OCI-LY7 (cell line): ENCODE measurements around the gene OPCML. TPM values are rescaled to one million over a fixed set of nuclear protein-coding genes. Genes with fewer than 3 reads are reported as not detected.

Source experiments
- BruUV-seq: library from RNA; stranded (reverse); fragments of 400-500 nt; replicated peaks from 2 replicates; lab custom pipeline; 2021; lab: Mats Ljungman, UMichigan
- CTCF ChIA-PET: fragments of 300-600 bp; sonication (Branson Sonifier 250); formaldehyde crosslinking; loops from one replicate; lab custom pipeline; 2022; ENCODE audit warnings: antibody characterized with exemption; ENCODE audit not compliant: unreplicated experiment; lab: Charles Lee
- POLR2A ChIA-PET: fragments of 300-600 bp; sonication (Branson Sonifier 250); formaldehyde crosslinking; loops from one replicate; lab custom pipeline; 2022; ENCODE audit warnings: antibody characterized with exemption; lab: Charles Lee
- DNase-seq: peaks from one replicate; pipeline ENCODE4 v3.0.0-alpha.2; 2015; ENCODE audit warnings: low spot score
- H2AFZ ChIP-seq: fragments of 200-600 bp; sonication (generic), shearing (Covaris generic); 2 replicates; pipeline ENCODE4 v1.6.1; 2014; ENCODE audit warnings: mild to moderate bottlenecking, antibody characterized with exemption, low read length, moderate library complexity
- H3K27ac ChIP-seq: fragments of 200-600 bp; sonication (generic); 2 replicates; pipeline ENCODE4 v1.5.1; 2014; ENCODE audit warnings: mixed run types, low read depth, mild to moderate bottlenecking, moderate library complexity, low read length, inconsistent platforms; ENCODE audit not compliant: poor library complexity, severe bottlenecking
- H3K36me3 ChIP-seq: fragments of 200-600 bp; sonication (generic); 2 replicates; pipeline ENCODE4 v1.6.1; 2014; ENCODE audit warnings: mild to moderate bottlenecking, antibody characterized with exemption, low read length, moderate library complexity, mixed read lengths; ENCODE audit not compliant: insufficient read depth
- H3K4me1 ChIP-seq: fragments of 200-600 bp; sonication (generic); 2 replicates; pipeline ENCODE4 v1.5.1; 2014; ENCODE audit warnings: mild to moderate bottlenecking, low read length; ENCODE audit not compliant: insufficient read depth, poor library complexity, severe bottlenecking
- H3K4me2 ChIP-seq: fragments of 200-600 bp; sonication (generic); 2 replicates; pipeline ENCODE4 v1.6.1; 2014; ENCODE audit warnings: mild to moderate bottlenecking, low read length
- H3K4me3 ChIP-seq: fragments of 200-600 bp; sonication (generic); 2 replicates; pipeline ENCODE4 v1.5.1; 2014; ENCODE audit warnings: mild to moderate bottlenecking, low read depth, low read length; ENCODE audit not compliant: poor library complexity, severe bottlenecking
- H3K79me2 ChIP-seq: fragments of 200-600 bp; sonication (generic); 2 replicates; pipeline ENCODE4 v1.6.1; 2016; ENCODE audit warnings: low read depth, mild to moderate bottlenecking, low read length, moderate library complexity, mixed read lengths; ENCODE audit not compliant: insufficient read depth
- H3K9me2 ChIP-seq: fragments of 200-600 bp; sonication (generic); 2 replicates; pipeline ENCODE4 v1.6.1; 2016; ENCODE audit warnings: mild to moderate bottlenecking, low read length, mixed read lengths; ENCODE audit not compliant: insufficient read depth
- H3K9me3 ChIP-seq: fragments of 200-600 bp; sonication (generic); 2 replicates; pipeline ENCODE4 v1.6.1; 2014; ENCODE audit warnings: mild to moderate bottlenecking, mixed run types, low read length, mixed read lengths
- H4K20me1 ChIP-seq: fragments of 200-600 bp; sonication (generic); 2 replicates; pipeline ENCODE4 v1.6.1; 2014; ENCODE audit warnings: mild to moderate bottlenecking, antibody characterized with exemption, low read length, moderate library complexity, mixed read lengths; ENCODE audit not compliant: insufficient read depth
- CTCF ChIP-seq: fragments of 200-600 bp; sonication (generic); conservative IDR thresholded peaks from 2 replicates; pipeline ENCODE4 v1.5.1; 2014; ENCODE audit warnings: mild to moderate bottlenecking, antibody characterized with exemption, low read length, moderate library complexity, mixed read lengths
- EZH2phosphoT487 ChIP-seq: fragments of 200-600 bp; sonication (generic); IDR thresholded peaks from 2 replicates; pipeline ENCODE4 v1.6.1; 2018; ENCODE audit warnings: low read depth, borderline replicate concordance, mild to moderate bottlenecking, mixed run types, antibody characterized with exemption, low read length, moderate library complexity, mixed read lengths
- intact Hi-C: fragments of 100-400 bp; cut with micrococcal nuclease; formaldehyde crosslinking; loops from one replicate; pipeline ENCODE4 v1.10.0; 2022; ENCODE audit not compliant: unreplicated experiment
- total RNA-seq, 2 experiments: library from RNA; depleted of rRNA in 1 of 2; stranded (reverse); fragments of >200 nt in 1 of 2; shearing (Covaris generic) in 1 of 2; gene quantifications; 2 replicates each; pipeline ENCODE4 v1.2.3, GENCODE V29; 2014 to 2022

Gene OPCML
- total RNA-seq, 2 experiments from 2014 or later, result not detected

- Histone ChIP-seq H3K79me2 (no peaks in the 10 kb centered on the region), H2AFZ (no peak overlapping the region), H3K4me3 (no peak overlapping the region), H3K9me3 (no peaks in the 10 kb centered on the region), H3K27ac (no peak overlapping the region), H3K4me1 (no peaks in the 10 kb centered on the region), H3K36me3 (no peaks in the 10 kb centered on the region), H3K4me2 (no peak overlapping the region), H4K20me1 (no peaks in the 10 kb centered on the region), H3K9me2 (no peaks in the 10 kb centered on the region)
- DNase-seq, result no peak
- TF ChIP-seq CTCF (no peak), EZH2phosphoT487 (no peak)
- intact Hi-C loops, result no loop called here
- POLR2A ChIA-PET, result interaction anchor here (0.6 kb wide), 4 partner anchors 66 to 1755 kb away, joined by 3 to 4 read pairs (median 4); no protein-coding TSS in a partner anchor
- BruUV-seq, result no TSS peak
- CTCF ChIA-PET, result no interaction called here
Measured at GRCh38 chr11:132655187-132655855, 877.0 kb downstream of the OPCML start.

GRCh38 chr11:132653237-132653636 is 879.1 kb downstream of the OPCML start:
- CTCF ChIA-PET, result no interaction called here
- Histone ChIP-seq H3K9me2 (no peaks in the 10 kb centered on the region), H2AFZ (no peak overlapping the region), H3K36me3 (no peaks in the 10 kb centered on the region), H3K27ac (no peak overlapping the region), H3K4me1 (no peaks in the 10 kb centered on the region), H3K79me2 (no peaks in the 10 kb centered on the region), H4K20me1 (no peaks in the 10 kb centered on the region), H3K9me3 (no peaks in the 10 kb centered on the region), H3K4me3 (no peak overlapping the region), H3K4me2 (no peak overlapping the region)
- DNase-seq, result no peak
- intact Hi-C loops, result no loop called here
- no TSS peak for BruUV-seq
- TF ChIP-seq EZH2phosphoT487 (no peak), CTCF (no peak)
- POLR2A ChIA-PET, result interaction anchor here (0.6 kb wide), 1 partner anchor 23 kb away, joined by 3 read pairs; no protein-coding TSS in a partner anchor

- no peak overlapping the region for H3K4me3 ChIP-seq
- BruUV-seq, result no TSS peak
- no peak overlapping the region for H3K27ac ChIP-seq
- no peaks in the 10 kb centered on the region for H3K36me3 ChIP-seq
- ChIA-PET POLR2A (no interaction called here), CTCF (no interaction called here)
- no peak for TF ChIP-seq EZH2phosphoT487
- TF ChIP-seq CTCF, result no peak
- no peak overlapping the region for H2AFZ ChIP-seq
- no peaks in the 10 kb centered on the region for H3K4me1 ChIP-seq
- no peak for DNase-seq
- H3K9me2 ChIP-seq, result no peaks in the 10 kb centered on the region
- H4K20me1 ChIP-seq, result no peaks in the 10 kb centered on the region
- intact Hi-C loops, result no loop called here
- H3K4me2 ChIP-seq, result no peak overlapping the region
- no peaks in the 10 kb centered on the region for H3K9me3 ChIP-seq
- no peaks in the 10 kb centered on the region for H3K79me2 ChIP-seq
Measured at GRCh38 chr11:132650969-132651720, 881.2 kb downstream of the OPCML start.
